Medulla oblongata (tissue), 1 donor: ENCODE measurements around the gene HOXA5.
A peak's percentile ranks its signal among the peaks of the same experiment; 100 is the strongest.

Experiments
- DNase-seq: peaks from one replicate; pipeline ENCODE4 v3.0.0-alpha.2; 2015; ENCODE audit errors: extremely low spot score

HOXA5 gene

DNA sequence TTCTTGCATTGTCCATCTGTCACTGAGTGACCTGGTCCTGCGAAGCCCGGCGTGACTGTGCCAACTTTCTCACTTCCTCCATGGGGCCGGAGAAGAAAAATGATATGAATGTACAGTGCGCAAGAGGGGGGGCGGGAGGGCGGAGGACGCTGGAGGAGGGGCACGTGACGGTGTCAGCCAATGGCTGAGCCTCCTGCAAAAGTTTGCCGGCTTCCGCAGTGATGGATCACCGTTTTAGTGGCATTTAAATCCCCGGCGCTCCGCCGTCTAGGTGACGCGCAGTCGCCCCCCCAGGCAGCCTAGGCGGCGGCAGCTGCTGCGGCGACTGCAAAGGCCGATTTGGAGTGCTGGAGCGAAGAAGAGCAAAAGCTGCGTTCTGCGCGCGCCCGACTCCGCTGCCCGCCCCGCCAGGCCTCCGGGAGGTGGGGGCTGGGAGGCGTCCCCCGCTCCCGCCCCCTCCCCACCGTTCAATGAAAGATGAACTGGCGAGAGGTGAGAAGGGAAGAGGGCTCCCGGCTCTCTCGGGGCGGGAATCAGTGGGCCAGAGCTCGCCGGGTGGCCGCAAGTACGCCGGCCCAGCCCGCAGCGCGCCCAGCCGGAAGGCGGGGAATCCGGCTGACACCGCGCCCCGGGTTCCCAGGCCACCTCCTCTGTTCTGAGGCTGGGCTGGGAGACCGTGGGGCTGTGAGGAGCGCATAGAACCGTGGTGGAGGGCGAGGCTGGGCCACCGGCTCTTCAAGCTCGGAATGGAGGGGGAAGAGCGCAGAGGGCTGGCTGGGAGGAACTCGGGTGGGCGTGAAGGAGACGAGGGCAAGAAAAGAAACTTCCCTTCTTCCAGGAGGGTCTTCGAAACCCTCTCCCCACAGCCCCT lies 47.3 kb downstream of the HOXA5 start, which contains the start of gene HOXA1:
Gene HOXA1, minus strand, starts transcription at position 104 of the 871 bp plus-strand sequence. Its CDS starts 88 bp downstream, at position 16.
- DNase-seq = peak; percentile 87

DNA sequence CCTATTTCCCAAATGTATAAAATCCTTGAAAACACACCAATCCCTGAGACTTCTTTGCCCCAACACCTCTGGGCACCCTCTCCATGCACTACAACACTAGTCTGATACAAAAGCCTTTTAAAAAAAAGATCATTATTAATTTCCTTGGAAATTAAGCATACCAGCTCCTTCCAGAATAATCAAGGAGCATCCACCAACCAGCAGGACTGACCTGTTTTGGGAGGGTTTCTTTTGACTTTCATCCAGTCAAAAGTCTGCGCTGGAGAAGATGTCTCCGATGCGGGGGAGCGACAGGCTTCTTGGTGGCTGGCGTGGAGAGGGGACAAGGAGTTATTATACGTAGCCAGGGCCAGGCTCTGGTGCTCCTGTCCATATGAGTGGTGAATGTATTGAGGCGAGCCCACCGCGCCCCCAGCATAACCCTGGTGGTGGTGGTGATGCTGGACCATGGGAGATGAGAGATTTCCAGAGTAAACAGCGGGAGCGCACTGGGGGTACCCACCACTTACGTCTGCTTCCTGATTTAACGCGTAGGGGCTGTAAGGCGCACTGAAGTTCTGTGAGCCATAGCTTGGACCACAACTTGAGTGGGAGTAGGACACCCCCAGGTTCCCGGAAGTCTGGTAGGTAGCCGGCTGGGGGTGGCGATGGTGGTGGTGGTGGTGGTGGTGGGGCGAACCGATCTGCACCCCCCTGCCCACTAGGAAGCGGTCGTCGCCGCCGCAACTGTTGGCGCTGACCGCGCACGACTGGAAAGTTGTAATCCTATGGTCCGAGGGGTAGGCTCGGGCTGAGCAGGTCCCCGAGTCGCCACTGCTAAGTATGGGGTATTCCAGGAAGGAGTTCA lies 48.2 kb downstream of the HOXA5 start:
- DNase-seq = peak; percentile 27

DNA sequence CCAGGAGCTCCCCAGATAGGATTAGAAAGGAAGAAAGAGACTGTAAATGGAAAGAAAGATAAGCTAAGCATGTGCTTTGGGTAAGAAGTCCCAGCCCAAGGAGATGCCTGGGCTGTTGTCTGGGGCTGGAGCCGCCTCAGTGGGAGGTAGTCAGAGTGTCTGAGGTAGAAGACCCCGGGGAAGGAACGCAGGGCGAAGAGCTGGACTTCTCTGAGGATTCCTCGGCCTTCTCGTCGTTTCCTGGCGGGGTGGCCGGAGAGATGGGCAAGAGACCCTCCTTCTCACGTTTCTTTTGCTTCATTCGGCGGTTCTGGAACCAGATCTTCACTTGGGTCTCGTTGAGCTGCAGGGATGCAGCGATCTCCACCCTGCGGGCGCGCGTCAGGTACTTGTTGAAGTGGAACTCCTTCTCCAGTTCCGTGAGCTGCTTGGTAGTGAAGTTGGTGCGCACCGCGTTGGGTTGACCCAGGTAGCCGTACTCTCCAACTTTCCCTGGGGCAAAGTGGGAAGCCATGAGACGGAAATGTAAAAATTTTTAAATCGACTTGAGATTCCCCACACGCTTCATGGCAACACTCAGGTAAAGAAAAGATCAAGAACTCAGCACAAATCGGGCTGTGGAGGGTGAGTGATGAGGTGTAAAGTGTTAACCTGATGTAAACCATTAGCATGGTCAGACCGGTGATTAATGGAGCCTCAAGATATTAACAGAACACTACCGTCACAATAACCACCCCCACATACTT lies 49.0 kb downstream of the HOXA5 start:
- no peak for DNase-seq

DNA sequence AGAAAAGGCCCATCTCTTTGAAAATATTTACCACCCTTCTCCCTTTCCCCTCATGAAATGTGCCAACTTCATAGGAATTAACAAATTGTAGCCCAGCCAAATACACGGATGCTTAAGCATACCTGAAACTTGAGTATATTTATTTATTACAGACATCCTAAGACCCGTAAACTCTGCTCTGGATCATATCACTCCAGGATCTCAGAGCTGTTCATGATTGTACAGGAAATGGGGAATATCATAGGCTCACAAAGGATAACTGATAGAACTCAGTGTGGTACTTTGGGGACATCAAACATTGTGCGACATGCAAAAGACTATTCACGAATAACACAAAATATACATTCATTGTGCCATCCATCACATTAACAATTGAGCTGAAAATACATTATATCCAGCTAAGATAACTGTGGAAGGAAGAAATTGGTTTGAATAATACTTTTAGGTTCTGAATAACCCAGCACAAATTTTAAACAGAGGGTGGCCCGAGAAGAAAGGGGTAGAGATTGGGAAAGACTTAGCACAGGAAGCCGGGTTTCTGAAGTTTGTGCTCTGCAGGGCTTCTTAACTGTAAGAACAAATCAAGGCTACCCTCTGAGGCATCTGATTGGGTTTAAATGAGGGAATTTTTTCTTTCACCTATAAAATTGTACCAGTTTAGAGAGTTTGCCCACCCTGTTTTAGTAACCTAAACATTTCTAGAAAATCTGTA lies 50.1 kb downstream of the HOXA5 start:
- no peak for DNase-seq

DNA sequence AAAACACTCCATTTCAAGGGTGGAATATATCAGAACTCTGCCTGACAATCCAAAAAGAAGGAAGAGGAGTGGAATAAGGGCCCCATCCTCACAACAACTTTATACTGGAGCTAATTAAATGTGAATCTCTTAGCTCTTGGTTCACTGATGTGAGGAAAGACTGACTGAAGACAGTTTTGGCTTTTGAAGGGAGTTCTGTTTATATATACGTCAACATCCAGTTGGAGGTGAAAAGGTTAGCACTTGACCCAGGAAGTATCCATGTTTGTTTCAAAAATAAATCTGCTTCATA lies 50.7 kb downstream of the HOXA5 start:
- no peak for DNase-seq

DNA sequence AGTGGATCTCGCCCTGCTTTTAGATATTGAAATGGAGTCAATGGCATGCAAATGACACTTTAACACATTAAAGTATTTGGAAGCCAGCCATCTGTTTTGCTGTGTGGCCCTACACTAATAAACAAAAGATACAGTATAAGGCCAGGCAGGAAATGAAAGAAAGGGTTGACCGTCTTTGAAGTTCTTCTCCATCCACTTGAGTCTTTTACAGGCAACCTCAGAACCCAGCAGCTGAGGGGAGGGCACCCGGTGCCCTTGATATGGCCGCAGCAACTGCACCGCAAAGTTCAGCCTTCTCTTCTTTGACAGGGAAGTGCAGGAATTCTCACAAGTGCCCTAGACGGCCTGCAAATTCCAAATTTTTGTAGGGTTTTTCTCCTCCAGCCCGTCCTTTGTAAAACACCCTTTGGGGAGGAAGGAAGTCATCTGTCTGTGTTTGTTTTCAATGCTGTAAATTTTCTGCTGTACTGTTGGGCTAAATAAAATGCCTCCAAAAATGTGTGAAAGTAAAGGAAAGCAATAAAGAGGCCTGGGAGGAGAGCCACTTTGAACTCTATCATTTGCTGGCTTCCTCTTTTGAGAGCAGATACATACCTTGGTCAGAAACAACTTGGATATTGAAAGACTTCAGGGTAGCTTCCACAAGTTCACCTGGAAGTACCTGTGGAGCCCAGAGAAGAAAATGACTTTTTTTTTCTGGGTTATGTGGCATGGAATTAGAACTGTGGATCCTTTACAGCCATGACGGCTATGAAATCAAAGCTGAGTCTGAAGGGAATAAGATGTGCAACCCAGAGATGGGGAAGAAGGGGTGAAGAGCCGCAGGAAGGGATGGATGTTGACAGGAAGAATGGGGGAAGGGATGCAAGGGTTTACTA lies 51.3 kb downstream of the HOXA5 start:
- no peak for DNase-seq

DNA sequence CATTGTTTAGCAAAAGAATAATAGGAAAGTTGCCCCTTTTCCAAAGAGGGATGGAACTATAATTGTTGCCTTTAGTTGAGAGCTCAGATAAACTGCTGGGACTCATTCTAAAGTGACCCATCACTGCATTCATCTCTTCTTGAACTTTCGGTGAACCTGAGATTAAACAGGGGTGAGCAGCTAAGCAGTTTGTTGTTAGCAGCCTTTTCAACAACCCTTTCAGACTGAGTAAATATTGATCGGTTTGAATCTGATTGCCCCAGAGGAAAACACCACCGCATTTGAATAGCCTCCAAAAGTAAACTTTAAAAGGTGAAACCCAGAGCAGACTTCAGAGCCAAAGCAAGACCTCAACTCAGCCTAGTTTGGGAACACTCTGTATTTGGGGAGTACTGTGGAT lies 52.4 kb downstream of the HOXA5 start:
- no peak for DNase-seq
